ENCODE data around the gene GPR107.
A peak's percentile ranks its signal among the peaks of the same experiment; 100 is the strongest.

GPR107 gene

DNA sequence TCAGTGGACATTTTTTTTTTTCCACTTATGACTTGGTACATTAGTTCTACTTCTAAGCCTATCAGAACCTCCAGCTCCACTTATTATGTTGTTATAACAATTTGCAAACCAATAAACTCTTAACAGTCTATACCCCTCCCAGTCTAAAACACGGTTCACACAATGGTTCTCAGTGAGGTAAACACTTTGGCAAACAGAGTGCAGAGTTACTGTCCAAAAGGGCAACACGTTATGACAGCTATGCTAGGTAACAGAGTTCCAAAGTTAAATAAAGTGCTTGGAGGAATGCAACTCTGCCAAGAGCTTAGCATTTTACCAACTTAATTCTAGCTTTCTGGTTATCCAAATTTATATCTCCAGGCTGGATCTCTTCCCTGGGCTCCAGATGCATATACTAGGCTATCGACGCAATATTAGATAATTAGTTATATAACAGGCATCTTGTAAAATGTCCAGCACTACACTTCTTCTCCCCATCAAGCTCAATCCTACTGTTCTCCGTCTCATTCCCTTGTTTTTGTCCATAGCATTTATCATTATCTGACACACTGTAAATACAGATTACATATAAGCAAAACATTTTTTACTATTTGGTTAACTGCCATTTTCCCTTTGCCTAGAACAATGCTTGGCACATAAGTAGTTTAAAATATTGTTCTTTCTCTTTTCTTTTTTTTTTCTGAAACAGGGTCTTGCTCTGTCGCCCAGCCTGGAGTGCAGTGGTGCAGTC is 25.0 kb upstream of the GPR107 start:
- no peak for DNase-seq

- no peak for DNase-seq
Measured at GRCh38 chr9:130029223-130029973, 24.3 kb upstream of the GPR107 start.

DNA sequence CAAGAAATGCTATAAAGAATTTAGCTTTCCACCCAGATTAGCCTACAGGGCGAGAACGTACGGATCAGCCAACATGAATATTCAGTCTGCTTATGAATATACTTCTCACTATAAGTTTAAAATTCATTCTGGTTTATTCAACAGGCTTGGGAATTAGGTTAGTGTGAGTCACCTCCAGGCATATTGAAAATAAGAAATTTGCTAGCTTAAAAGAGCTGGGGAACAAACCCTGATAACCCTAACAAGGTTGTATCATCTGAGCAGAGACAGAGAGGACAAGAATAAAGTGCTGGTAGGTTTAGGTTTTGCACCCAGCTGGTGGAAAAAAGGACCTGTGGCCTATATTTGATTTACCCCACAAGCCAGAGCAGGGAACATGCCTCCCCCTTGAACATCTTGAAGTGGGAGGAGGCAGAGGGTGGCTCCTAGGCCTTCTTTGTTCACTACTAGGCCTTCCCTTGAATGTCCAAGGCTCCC is 23.0 kb upstream of the GPR107 start:
- DNase-seq = no peak

- DNase-seq = no peak
Measured at GRCh38 chr9:130034570-130034969, 19.1 kb upstream of the GPR107 start.

DNA sequence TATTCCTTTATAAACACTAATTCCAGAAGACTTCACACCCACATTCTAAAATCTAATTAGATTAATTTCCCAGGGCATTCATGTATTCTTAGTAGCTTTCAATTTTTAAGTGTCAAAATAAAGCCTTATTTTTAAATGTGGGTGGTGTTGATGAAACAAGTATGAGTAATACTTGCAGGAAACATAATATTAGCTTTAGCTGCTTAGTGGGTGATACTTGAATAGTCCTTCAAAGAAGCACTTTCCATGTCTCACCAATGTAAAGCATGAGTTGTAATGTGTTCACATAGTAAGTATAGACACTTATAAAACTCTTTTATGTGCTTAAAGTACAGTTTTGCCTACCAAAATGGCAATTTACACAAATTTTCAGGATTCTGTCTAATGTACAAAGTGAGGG is 17.6 kb upstream of the GPR107 start:
- DNase-seq = no peak

GRCh38 chr9:130039528-130040147 is 14.1 kb upstream of the GPR107 start:
- DNase-seq = no peak

DNA sequence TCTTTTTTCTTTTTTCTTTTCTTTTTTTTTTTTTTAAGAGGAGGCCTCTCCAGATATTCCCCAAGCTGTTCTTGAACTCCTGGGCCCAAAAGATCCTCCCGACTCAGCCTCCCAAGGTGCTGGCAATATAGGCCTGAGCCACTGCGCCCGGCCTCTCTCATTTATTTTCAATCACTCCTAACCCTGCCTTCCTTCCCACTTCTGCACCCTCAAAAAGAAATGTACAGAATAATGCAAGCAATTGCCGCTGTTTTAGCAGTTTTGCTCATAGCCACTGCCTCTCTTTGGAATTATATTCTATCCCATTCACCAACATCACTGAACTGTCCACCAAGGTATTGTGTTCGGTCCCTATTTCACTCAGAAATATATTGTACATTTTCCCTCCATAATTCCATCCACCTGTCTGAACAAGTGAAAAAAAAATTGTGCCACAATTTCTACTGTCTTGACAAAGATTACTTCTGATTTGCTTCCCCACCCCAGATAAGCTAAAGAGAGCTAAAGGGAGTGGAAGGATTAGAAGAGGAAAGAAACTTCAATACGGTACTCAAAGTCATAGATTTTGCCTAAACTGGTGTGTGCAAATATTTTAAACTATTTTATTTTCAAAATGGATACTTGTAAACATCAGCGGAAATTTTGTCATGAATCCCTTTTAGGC is 12.6 kb upstream of the GPR107 start:
- no peak for DNase-seq

DNA sequence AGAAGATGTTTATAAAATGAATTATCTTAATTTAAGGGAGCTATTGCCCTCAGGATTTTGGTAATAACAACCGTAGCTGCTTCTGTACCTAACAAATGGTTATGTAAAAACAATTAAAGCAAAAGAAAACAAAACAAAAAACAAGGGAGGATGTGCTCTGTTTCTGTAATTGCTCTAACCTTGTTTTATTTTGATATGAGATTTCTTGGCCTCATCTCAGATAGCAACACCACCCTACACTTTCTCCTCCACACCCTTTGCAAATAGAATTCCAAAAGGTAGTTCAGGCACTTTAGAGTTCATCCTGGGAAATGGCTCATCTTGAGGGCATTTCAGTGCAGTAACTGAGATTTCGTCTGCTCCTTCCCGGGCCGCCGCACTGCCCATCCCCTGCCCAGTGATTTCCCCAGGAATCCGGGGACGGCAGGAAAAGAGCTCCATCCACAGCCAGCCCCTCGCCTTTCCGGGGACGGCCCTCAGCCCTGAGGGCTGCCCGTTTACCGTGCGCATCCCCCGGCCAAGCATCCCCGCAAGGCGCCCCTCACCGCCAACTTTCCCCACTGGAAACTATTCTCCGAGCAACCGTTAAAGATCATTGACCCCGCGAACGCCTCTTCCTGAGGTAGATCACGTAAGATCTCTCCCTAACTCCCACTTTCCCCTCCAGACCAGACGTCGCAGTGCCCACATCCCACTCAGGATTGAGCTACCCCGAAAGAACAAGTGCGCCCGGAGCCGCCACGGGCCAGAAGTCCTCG is 11.9 kb upstream of the GPR107 start:
- no peak for DNase-seq

GRCh38 chr9:130042406-130042884 is 11.3 kb upstream of the GPR107 start:
- DNase-seq = peak; percentile 26

DNA sequence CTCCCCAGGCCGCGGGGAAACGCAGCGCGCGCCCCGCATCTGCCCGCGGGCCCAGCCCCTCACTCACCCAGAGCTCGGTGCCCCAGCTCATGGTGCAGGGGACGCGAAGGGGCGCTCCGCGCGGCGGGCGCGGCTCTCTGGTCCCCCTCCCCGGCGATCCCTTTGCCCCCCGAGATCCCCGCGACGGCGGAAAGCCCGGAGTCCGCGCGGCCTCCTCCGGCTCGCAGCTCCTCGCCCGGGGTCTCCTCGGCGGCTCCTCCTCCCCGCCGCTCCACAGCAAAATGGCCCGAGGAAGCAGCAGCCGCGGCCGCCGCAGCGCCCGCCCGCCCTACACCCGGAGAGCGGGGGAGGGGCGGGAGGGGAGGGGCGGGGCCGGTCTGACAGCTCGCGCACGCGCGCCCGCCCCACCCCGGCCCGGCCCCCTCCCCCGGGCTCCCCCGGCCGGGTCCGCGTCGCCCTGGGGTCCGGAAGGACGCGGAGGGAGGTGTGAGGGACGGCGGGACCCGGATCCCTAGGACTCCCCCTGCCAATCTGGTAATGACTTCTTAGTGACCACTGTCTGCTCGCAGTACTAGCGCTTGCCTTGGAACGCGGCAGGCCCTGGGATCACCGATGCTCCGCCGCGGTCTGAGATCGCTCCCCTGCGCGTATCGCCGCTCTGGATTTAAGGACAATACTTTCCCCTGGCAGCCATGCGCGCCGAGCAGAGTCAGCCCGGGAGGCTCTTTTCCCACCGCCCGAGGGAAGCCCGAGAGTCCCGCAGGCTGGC is 10.6 kb upstream of the GPR107 start, which contains the start of gene FNBP1:
Gene FNBP1, minus strand, starts transcription at position 305 of the 769 bp plus-strand sequence. Its CDS starts 214 bp downstream, at position 91.
- peak; percentile 79 for DNase-seq

DNA sequence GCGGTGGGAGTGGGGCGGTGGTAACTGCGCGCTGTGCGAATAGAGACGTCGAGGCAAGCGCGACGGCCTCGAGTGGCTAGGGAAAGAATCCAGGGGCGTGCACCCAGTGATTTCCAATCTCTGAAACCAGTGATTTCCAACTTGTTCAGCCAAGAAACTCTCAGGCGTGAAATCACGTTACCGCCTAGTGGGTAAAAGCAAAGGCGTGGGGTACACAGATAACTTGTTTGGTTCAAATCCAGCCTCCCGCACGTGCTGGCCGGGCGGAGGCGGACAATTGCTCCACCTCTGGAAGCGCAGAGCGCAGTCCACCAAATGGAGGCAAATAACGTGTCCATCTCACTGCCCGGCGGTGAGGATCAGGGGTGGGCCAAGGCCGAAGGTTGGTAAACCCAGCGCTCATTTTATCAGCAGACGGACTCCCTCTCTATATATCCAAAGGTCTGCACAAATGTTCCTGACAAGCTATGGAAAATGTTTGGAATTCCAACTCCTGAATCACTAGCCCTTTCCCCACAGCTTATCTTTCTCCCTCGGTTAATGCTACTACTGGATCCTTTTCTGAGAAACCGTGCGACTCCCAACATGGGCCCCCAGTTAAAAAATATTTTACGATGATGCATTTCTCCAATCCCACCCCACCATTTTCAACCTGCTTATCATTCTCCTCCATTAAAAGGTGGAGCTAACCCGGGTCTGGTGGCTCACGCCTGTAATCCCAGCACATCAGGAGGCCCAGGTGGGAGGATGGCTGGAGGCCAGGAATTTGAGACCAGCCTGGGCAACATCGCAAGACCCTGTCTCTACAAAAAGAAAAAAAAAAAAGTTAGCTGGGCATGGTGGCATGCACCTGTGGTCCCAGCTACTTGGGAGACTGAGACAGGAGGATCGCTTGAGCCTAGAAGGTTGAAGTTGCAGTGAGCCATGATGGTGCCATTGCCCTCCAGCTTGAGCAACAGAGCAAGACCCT is 9.8 kb upstream of the GPR107 start:
- DNase-seq = no peak

GRCh38 chr9:130045725-130046450 is 7.8 kb upstream of the GPR107 start:
- no peak for DNase-seq

DNA sequence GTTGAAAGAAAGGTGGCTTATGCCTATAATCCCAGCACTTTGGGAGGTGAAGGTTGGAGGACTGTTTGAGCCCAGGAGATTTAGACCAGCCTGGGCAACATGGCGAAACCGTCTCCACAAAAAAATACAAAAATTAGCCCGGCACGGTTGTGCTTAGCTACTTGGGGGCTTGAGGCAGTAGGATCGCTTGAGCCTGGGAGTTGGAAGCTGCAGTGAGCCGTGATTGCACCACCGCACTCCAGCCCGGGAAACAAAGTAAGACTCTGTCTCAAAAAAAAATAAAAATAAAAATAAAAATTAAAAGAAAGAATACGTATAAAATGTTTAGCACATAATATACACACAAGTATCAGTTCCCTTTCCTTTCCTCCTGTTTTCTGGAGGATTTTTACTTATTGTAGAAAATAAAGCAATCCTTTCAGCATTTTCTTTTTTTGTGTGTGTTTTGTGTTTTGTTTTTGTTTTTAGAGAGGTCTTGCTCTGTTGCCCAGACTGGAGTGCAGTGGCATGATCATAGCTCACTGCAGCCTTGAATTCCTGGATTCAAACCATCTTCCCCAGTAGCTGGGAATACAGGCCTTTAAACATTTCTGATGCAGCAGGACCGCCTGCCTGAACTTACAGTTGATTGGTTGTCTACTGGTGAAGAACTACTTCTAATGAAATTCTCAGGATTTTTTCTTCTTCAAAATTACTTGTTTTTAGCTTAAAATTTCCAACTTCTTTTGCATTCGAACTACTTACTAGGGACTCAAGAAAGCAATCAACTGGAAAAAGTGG is 4.1 kb upstream of the GPR107 start:
- DNase-seq = no peak

DNA sequence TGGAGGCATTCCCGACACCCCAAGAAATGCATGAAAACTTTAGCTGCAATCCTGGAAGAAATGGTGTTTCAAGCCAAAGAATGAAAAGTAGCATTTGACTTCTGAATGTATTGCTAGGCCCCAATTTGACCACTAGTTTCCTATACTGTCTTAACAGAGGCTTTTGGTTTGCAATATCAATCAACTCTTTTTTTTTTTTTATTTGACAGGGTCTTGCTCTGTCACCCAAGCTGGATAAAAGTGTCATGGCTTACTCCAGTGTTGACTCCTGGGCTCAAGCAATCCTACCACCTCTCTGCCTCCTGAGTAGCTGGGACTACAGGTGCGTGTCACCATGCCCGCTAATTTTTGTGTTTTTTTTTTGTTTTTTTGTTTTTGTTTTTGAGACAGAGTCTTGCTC is 3.2 kb upstream of the GPR107 start:
- no peak for DNase-seq

DNA sequence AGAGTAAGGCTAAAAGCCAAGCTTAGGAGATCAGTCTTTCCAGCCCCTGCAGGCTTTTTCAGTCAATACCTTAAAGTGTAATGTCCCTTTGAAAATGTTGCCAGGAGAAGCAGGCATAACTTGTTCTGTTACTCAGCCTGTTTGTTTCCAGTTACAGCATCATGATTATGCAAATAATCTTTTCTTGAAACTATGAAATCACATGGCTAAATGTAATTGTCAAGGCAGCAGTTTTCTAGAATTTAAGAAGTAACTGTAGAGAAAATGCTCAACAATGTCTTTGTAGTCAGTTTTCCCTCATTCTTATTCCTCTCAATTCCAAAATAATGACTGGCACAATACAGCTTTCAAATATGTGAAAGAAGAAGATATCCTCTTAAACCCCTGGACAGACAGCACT is 1.9 kb upstream of the GPR107 start:
- DNase-seq = no peak

GRCh38 chr9:130053109-130053503 is 600 bp upstream of the GPR107 start:
- DNase-seq = no peak

DNA sequence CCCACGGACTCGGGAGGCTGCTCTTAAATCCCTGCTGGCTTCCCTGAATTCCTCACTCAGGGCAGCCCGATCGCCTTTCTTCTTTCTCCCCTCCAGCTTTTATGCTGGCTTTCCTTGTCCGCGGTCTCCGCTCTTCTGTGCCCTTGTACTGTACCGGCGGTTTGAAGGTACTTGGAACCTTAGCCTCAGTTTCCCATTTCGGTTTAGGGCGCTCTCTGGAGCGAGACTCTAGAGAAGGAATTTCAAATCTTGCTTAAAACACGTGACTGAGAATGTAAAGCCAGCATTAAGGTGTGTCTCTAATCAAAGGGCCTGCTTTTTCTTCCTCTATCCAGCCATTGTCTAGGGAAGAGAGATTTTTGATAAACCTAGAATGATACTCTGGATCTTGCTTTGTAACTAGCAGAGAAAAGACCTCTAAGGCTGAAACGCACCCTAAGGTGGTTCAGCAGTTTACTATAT is 650 bp downstream of the GPR107 start:
- no peak for DNase-seq

GRCh38 chr9:130054820-130055219 is 1.1 kb downstream of the GPR107 start:
- no peak for DNase-seq

- DNase-seq = no peak
Measured at GRCh38 chr9:130058154-130058553, 4.4 kb downstream of the GPR107 start.
